ENCODE measurements around the gene PSMC5.

PSMC5 gene

DNA sequence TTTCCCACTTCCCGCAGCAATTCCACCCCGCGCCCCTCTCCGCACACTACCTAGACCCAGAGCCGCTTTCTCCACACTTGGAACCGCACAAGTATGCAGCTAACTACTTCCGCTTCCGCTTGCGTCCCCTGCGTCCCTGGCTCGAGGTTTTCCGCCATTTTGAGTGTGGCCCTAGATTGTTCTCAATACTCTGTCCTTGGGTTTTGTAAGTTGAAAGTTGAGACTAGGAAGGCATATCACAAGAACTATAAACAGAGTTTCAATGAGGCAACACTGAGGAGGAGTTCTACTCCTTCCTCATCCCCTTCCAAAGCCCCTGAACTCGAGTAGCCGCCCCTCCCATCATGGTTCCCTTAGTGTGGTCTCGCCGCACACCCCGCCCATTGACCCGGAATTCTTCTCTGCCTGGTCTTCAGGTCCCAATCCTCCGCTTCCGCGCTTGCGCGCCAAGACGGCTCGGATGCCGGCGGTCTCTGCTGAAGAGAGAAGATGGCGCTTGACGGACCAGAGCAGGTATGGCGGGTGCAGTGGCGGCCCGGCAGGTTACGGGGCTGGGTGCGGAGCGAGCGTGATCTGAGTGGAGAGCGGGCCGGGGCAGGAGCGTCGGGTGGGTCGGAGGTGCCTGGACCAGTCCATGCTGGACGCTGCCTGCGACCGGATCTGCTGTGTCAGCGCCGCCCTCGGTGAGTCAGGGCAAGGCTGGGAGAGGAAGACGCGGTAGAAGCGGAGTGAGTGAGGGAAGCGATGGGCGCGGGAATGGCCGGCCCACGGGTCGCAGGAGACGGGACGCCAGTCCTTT lies at the start of gene PSMC5, which contains the start of gene FTSJ3:
PSMC5 (plus strand) TSS at position 430 of the 799 bp plus-strand sequence; CDS start at position 490, 60 bp downstream.
FTSJ3 (minus strand) TSS at position 662 of the 799 bp plus-strand sequence. CDS start 761 bp downstream, outside the sequence.
- Histone ChIP-seq H3K36me3 (replicated peaks) (peaks cover 74% of the 10 kb centered on the region), H3K27me3 (replicated peaks) (no peaks in the 10 kb centered on the region), H3K27ac (peak within 1 kb of the TSS; percentile 97), H3K4me3 (ENCODE audit: low read depth, low read length) (peak within 1 kb of the TSS; percentile 94)
- TF ChIP-seq, protein P1, sequence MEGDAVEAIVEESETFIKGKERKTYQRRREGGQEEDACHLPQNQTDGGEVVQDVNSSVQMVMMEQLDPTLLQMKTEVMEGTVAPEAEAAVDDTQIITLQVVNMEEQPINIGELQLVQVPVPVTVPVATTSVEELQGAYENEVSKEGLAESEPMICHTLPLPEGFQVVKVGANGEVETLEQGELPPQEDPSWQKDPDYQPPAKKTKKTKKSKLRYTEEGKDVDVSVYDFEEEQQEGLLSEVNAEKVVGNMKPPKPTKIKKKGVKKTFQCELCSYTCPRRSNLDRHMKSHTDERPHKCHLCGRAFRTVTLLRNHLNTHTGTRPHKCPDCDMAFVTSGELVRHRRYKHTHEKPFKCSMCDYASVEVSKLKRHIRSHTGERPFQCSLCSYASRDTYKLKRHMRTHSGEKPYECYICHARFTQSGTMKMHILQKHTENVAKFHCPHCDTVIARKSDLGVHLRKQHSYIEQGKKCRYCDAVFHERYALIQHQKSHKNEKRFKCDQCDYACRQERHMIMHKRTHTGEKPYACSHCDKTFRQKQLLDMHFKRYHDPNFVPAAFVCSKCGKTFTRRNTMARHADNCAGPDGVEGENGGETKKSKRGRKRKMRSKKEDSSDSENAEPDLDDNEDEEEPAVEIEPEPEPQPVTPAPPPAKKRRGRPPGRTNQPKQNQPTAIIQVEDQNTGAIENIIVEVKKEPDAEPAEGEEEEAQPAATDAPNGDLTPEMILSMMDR (IDR thresholded peaks at IDR 0.05; ENCODE audit: low read depth, low read length, missing control alignments): peak; percentile 53
- peak; percentile 95 for DNase-seq
- in situ Hi-C loops (cut with HindIII; ENCODE audit: low pct_ligation_motif_present, low sequenced_read_pairs): no loop called here

DNA sequence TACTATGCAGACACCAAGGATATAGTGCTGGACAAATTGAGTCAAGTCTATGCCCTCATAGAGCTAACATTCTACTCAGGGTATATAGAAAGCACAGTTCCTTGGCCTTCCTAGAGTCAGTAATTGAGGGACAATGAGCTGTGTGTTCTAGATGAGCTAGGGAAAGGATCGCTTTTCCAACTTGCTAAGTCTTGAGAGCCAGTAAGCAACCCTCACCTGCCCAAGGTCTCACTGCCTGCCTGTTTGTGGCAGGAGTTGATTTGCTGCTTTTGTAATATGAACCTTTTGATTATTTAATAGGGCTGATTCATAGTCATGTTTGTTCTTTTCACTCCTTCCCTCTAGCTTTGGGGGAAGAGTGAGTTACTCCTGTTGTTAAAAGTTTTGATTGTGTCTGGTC lies 46.7 kb upstream of the PSMC5 start:
- Histone ChIP-seq H3K36me3 (replicated peaks) (peaks cover 9% of the 10 kb centered on the region), H3K27ac (no peak overlapping the region), H3K4me3 (ENCODE audit: low read depth, low read length) (no peak overlapping the region), H3K27me3 (replicated peaks) (no peaks in the 10 kb centered on the region)
- DNase-seq: no peak
- TF ChIP-seq, protein P1 (IDR thresholded peaks at IDR 0.05; ENCODE audit: low read depth, low read length, missing control alignments): no peak
- in situ Hi-C loops (cut with HindIII; ENCODE audit: low pct_ligation_motif_present, low sequenced_read_pairs): no loop called here

DNA sequence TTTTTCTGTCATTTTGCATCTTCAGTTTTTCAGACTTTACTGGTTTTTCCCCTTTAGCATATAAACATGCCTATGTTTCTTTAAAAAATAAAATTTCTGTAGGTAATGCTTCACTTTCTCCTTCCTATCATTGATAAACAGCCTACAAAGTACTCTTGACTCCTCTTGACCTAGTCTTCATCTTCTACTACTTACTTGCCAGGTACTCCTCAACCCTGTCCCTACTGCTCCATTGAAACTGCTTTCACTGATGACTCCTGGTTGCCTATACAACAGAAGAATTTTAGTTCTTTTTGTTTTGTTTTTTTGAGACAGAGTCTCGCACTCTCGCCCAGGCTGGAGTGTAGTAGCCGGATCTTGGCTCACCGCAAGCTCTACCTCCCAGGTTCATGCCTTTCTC lies 46.3 kb upstream of the PSMC5 start:
- peaks cover 9% of the 10 kb centered on the region for H3K36me3 ChIP-seq (replicated peaks)
- H3K27ac ChIP-seq: no peak overlapping the region
- H3K27me3 ChIP-seq (replicated peaks): no peaks in the 10 kb centered on the region
- no peak overlapping the region for H3K4me3 ChIP-seq (ENCODE audit: low read depth, low read length)
- TF ChIP-seq, protein P1 (IDR thresholded peaks at IDR 0.05; ENCODE audit: low read depth, low read length, missing control alignments): no peak
- DNase-seq: no peak
- in situ Hi-C loops (cut with HindIII; ENCODE audit: low pct_ligation_motif_present, low sequenced_read_pairs): no loop called here

DNA sequence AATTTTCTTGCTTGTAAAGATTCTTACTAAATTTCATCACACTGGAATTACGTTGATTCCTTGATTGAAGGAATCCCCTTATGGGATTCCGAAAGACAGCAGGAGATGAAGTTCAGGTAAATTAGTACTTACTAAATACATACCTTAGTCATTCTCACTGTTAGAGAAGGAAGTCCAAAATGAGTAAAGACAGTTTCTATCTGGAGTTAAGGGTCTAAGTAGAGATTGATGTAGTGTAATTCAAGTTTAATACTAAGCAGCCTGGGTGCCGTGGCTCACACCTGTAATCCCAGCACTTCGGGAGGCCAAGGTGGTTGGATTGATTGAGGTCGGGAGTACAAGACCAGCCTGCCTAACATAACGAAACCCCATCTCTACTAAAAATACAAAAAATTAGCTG lies 43.7 kb upstream of the PSMC5 start:
- in situ Hi-C loops (cut with HindIII; ENCODE audit: low pct_ligation_motif_present, low sequenced_read_pairs): no loop called here
- H3K4me3 ChIP-seq (ENCODE audit: low read depth, low read length): no peak overlapping the region
- H3K36me3 ChIP-seq (replicated peaks): peaks cover 24% of the 10 kb centered on the region
- TF ChIP-seq, protein P1 (IDR thresholded peaks at IDR 0.05; ENCODE audit: low read depth, low read length, missing control alignments): no peak
- H3K27ac ChIP-seq: no peak overlapping the region
- no peaks in the 10 kb centered on the region for H3K27me3 ChIP-seq (replicated peaks)
- DNase-seq: no peak

DNA sequence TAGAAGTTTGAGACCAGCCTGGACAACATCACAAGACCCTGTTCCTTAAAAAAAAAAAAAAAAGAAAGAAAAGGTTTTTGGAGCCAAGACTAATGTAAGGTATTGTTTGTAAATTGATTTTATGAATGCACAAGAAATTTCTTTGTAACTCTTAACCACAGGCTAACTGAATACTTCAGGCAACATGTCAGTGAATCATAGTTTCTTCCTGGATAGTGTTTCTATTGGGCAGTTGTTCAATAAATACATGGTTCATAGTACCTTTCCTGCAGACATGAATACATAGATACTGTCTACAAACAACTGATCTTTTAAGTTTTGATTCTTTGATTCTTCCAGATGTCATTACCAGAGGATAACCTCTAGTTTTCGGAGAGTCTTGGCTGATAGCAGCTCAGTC lies 41.7 kb upstream of the PSMC5 start:
- H3K4me3 ChIP-seq (ENCODE audit: low read depth, low read length): no peak overlapping the region
- in situ Hi-C loops (cut with HindIII; ENCODE audit: low pct_ligation_motif_present, low sequenced_read_pairs): no loop called here
- TF ChIP-seq, protein P1 (IDR thresholded peaks at IDR 0.05; ENCODE audit: low read depth, low read length, missing control alignments): no peak
- H3K27ac ChIP-seq: no peak overlapping the region
- no peaks in the 10 kb centered on the region for H3K27me3 ChIP-seq (replicated peaks)
- DNase-seq: no peak
- H3K36me3 ChIP-seq (replicated peaks): peaks cover 37% of the 10 kb centered on the region
